SK-N-SH (cell line): ENCODE data around the gene SETBP1. TPM values are rescaled to one million over a fixed set of nuclear protein-coding genes. Genes with fewer than 3 reads are reported as not detected.

ENCODE experiments used
- CTCF ChIA-PET: fragments of 300-600, 350-600 bp; formaldehyde crosslinking; extraction: SDS; loops from one replicate; lab custom pipeline; 2021; lab: Yijun Ruan, JAX
- POLR2A ChIA-PET: fragments of 350-600 bp; sonication (Branson Sonifier 250); formaldehyde crosslinking; extraction: SDS; loops from one replicate; lab custom pipeline; 2020; ENCODE audit warnings: antibody characterized with exemption, inconsistent platforms; lab: Yijun Ruan, JAX
- DNase-seq: peaks from one replicate; pipeline ENCODE4 v3.0.0; 2012
- H2AFZ ChIP-seq: fragments of 200-600 bp; sonication (generic); 2 replicates; pipeline ENCODE4 v1.8.1; 2016; ENCODE audit warnings: antibody characterized with exemption, mild to moderate bottlenecking, low read depth
- H3F3A ChIP-seq: fragments of 200-600 bp; sonication (generic); replicated peaks from 2 replicates; pipeline ENCODE3; 2016; ENCODE audit warnings: antibody characterized with exemption, mild to moderate bottlenecking; ENCODE audit not compliant: insufficient read depth
- H3K27ac ChIP-seq, 2 experiments: fragments of 200-500 bp in 1 of 2; fragments of 200-600 bp in 1 of 2; sonication (Bioruptor generic) in 1 of 2; sonication (generic), shearing (Covaris generic) in 1 of 2; 2 replicates each; pipeline versions ENCODE4 v1.5.1 to v1.6.1; 2014 to 2016; ENCODE audit warnings: low read depth in 2 of 2, inconsistent platforms in 1 of 2, low read length in 1 of 2, mild to moderate bottlenecking in 1 of 2, mixed read lengths in 1 of 2
- H3K27me3 ChIP-seq: fragments of 200-600 bp; sonication (generic), shearing (Covaris generic); 2 replicates; pipeline ENCODE4 v1.6.1; 2016; ENCODE audit warnings: mixed run types; ENCODE audit not compliant: insufficient read depth
- H3K36me3 ChIP-seq, 2 experiments: fragments of 200-500 bp in 1 of 2; fragments of 200-600 bp in 1 of 2; sonication (Bioruptor generic) in 1 of 2; sonication (generic) in 1 of 2; replicated peaks in 1 of 2; 2 replicates each; pipeline versions ENCODE3 to v1.5.1; 2014 to 2016; ENCODE audit warnings: low read length in 1 of 2, mild to moderate bottlenecking in 1 of 2; ENCODE audit not compliant: insufficient read depth in 2 of 2, control insufficient read depth in 1 of 2
- H3K4me1 ChIP-seq, 2 experiments: fragments of 200-500 bp in 1 of 2; fragments of 200-600 bp in 1 of 2; sonication (Bioruptor generic) in 1 of 2; sonication (generic), shearing (Covaris generic) in 1 of 2; 2 replicates each; pipeline versions ENCODE4 v1.5.1 to v1.6.1; 2014 to 2016; ENCODE audit warnings: low read depth in 1 of 2, low read length in 1 of 2, mixed run types in 1 of 2; ENCODE audit not compliant: insufficient read depth in 2 of 2, control insufficient read depth in 1 of 2
- H3K4me2 ChIP-seq: fragments of 200-600 bp; sonication (generic), shearing (Covaris generic); 2 replicates; pipeline ENCODE4 v1.6.1; 2017; ENCODE audit warnings: mixed run types
- H3K4me3 ChIP-seq, 2 experiments: fragments of 200-500 bp in 1 of 2; fragments of 200-600 bp in 1 of 2; sonication (Bioruptor generic) in 1 of 2; sonication (generic), shearing (Covaris generic) in 1 of 2; 2 replicates each; pipeline versions ENCODE4 v1.5.1 to v1.8.1; 2014 to 2016; ENCODE audit warnings: low read depth in 2 of 2, inconsistent platforms in 1 of 2, low read length in 1 of 2, mild to moderate bottlenecking in 1 of 2, mixed read lengths in 1 of 2, moderate library complexity in 1 of 2
- H3K79me2 ChIP-seq: fragments of 200-600 bp; sonication (generic); 2 replicates; pipeline ENCODE4 v1.8.1; 2017; ENCODE audit warnings: mild to moderate bottlenecking; ENCODE audit not compliant: insufficient read depth
- H3K9ac ChIP-seq: fragments of 200-600 bp; sonication (generic); 2 replicates; pipeline ENCODE4 v1.6.1; 2017; ENCODE audit warnings: mixed run types
- H3K9me2 ChIP-seq: fragments of 200-600 bp; sonication (generic); 2 replicates; pipeline ENCODE4 v1.6.1; 2017; ENCODE audit warnings: mixed run types
- H3K9me3 ChIP-seq: fragments of 200-600 bp; sonication (generic); 2 replicates; pipeline ENCODE4 v1.6.1; 2017; ENCODE audit warnings: mixed run types, mild to moderate bottlenecking, moderate library complexity
- H4K20me1 ChIP-seq: fragments of 200-600 bp; sonication (generic); 2 replicates; pipeline ENCODE4 v1.6.1; 2017; ENCODE audit warnings: mild to moderate bottlenecking, mixed run types; ENCODE audit not compliant: insufficient read depth
- CHD2 ChIP-seq: fragments of 150-350 bp; IDR thresholded peaks from 2 replicates; pipeline ENCODE4 v1.6.1; 2018; ENCODE audit warnings: low read length; ENCODE audit not compliant: partially characterized antibody
- CTCF ChIP-seq: fragments of 200-600 bp; sonication (generic); IDR thresholded peaks from 2 replicates; pipeline ENCODE4 v1.6.1; 2017; ENCODE audit warnings: antibody characterized with exemption, mild to moderate bottlenecking, moderate library complexity
- EZH2phosphoT487 ChIP-seq: fragments of 200-600 bp; sonication (generic); IDR thresholded peaks from 2 replicates; pipeline ENCODE4 v1.6.1; 2017; ENCODE audit warnings: low read depth, mixed run types, mild to moderate bottlenecking, antibody characterized with exemption, moderate library complexity, borderline replicate concordance
- FOSL2 ChIP-seq: IDR thresholded peaks from 2 replicates; pipeline ENCODE4 v1.4.0; 2012; ENCODE audit warnings: low read depth, mild to moderate bottlenecking, moderate library complexity, borderline replicate concordance
- JUND ChIP-seq: IDR thresholded peaks from 2 replicates; pipeline ENCODE4 v1.4.0; 2012
- NFIC ChIP-seq: IDR thresholded peaks from 2 replicates; pipeline ENCODE4 v1.4.0; 2012; ENCODE audit warnings: borderline replicate concordance
- RAD21 ChIP-seq: IDR thresholded peaks from 2 replicates; pipeline ENCODE4 v1.6.1; 2012; ENCODE audit warnings: mild to moderate bottlenecking, low read length
- RFX5 ChIP-seq: IDR thresholded peaks from 2 replicates; pipeline ENCODE4 v1.6.1; 2012; ENCODE audit warnings: mild to moderate bottlenecking, improper control_type of control experiment, low read length
- SMC3 ChIP-seq: IDR thresholded peaks from 2 replicates; pipeline ENCODE4 v1.6.1; 2012; ENCODE audit warnings: low read depth, low read length, improper control_type of control experiment
- TCF12 ChIP-seq: IDR thresholded peaks from 2 replicates; pipeline ENCODE4 v1.4.0; 2012
- USF2 ChIP-seq: fragments of 150-350 bp; IDR thresholded peaks from 2 replicates; pipeline ENCODE4 v1.6.1; 2017; ENCODE audit warnings: antibody characterized with exemption, low read length, low read depth, borderline replicate concordance
- WGBS: methylation state at CpG from one replicate; pipeline ENCODE4 v1.1.6; 2017; ENCODE audit warnings: low lambda C conversion rate; 5-methylcytosine and 5-hydroxymethylcytosine counted together
- polyA plus RNA-seq, 3 experiments: library from polyadenylated mRNA; depleted of rRNA; stranded (reverse); fragments of >200 nt; gene quantifications; 2 replicates each; pipeline ENCODE4 v1.2.3, GENCODE V29; 2012

SETBP1 gene
- polyA plus RNA-seq, 1 of the 3 experiments (the other 2 are of a cell fraction) = 3.0 TPM

DNA sequence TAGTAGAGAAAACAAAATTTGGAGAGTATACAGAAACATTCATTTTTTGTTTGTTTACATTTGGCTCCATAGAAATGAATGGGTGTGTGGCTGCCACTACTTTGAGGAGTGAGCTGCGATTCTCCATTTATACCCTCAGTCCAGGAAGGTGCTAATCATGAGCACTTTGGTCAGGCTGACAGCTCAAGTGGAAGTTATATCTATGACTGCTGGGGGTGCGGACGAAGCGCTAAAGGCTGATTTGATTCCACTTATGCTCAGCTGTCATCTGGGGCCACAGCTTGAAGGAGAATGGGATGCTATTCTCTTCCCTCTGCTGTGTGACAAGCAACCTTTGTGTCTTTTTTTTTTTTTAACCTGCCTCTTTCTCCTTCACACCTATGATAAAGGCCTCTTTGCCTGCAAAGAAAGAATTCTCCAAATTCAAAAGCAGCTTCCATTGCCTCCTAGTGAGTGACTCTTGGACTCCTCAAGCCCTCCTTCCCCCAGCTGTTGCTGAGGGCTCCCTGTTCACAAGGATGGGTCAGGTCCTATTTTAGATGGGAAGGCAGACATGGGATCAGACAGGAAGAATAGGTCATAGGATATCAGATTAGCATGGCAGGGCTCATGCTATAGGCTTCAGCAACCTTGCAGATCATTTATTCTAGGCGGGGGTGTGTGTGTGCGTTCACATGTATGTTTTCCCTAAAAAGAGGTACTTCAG is 201.6 kb downstream of the SETBP1 start:
- POLR2A ChIA-PET = no interaction called here
- peaks cover 0 to 6% of the 10 kb centered on the region in 2 experiments; a peak in 2 of 4 replicates for H3K4me1 ChIP-seq
- no peaks in the 10 kb centered on the region for H3K9me2 ChIP-seq
- H4K20me1 ChIP-seq = no peaks in the 10 kb centered on the region
- H3K36me3 ChIP-seq = no peaks in the 10 kb centered on the region
- no peak overlapping the region for H3K4me3 ChIP-seq
- WGBS = 96% methylated on average over 6 of the region's 6 CpGs
- H3F3A ChIP-seq = no peaks in the 10 kb centered on the region
- no peak for TF ChIP-seq NFIC
- TF ChIP-seq RFX5 = no peak
- TF ChIP-seq CHD2 = no peak
- TF ChIP-seq USF2 = no peak
- no peak for TF ChIP-seq EZH2phosphoT487
- TF ChIP-seq FOSL2 = no peak
- no peak for TF ChIP-seq RAD21
- TF ChIP-seq JUND = no peak
- no peaks in the 10 kb centered on the region for H3K27me3 ChIP-seq
- no peak overlapping the region for H3K9ac ChIP-seq
- no peaks in the 10 kb centered on the region for H3K79me2 ChIP-seq
- no peak overlapping the region for H2AFZ ChIP-seq
- CTCF ChIA-PET = interaction anchor here (1.2 kb wide), 1 partner anchor 502 kb away, joined by 3 read pairs; no protein-coding TSS in a partner anchor
- no peaks in the 10 kb centered on the region; the same call in 1 of the 2 replicates for H3K9me3 ChIP-seq
- no peak overlapping the region for H3K27ac ChIP-seq
- no peak for DNase-seq
- no peak overlapping the region for H3K4me2 ChIP-seq

DNA sequence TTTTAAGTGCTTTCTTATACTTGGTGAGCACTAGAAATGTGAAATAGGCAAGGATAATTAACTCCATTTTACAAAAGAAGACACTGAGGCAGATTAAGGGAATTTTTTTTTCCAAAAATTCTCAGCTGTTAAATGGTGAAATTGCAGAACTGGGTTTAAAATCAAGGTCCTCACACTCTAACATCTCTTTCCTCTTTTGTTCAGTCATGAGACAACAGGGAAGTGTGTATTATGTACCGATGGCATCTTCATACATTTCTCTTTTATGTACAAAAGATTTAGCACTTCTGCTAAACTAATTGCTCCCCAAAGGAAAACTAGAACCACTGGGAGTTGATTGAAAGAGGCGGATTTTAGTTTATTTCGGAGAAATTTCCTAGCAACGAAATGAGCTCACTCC is 203.0 kb downstream of the SETBP1 start:
- 92% methylated on average over 4 of the region's 4 CpGs for WGBS
- H3K27ac ChIP-seq = no peak overlapping the region
- H3K9ac ChIP-seq = no peak overlapping the region
- ChIA-PET CTCF (no interaction called here), POLR2A (no interaction called here)
- TF ChIP-seq SMC3 (no peak), CTCF (no peak), NFIC (no peak), TCF12 (no peak), CHD2 (no peak), JUND (no peak)
- no peaks in the 10 kb centered on the region for H3K27me3 ChIP-seq
- H3K36me3 ChIP-seq = no peaks in the 10 kb centered on the region
- H4K20me1 ChIP-seq = no peaks in the 10 kb centered on the region
- H3K4me1 ChIP-seq = peaks cover 0 to 6% of the 10 kb centered on the region in 2 experiments; a peak in 2 of 4 replicates
- no peaks in the 10 kb centered on the region for H3K9me2 ChIP-seq
- no peaks in the 10 kb centered on the region for H3K79me2 ChIP-seq
- H3K9me3 ChIP-seq = no peaks in the 10 kb centered on the region; the same call in 1 of the 2 replicates
- no peaks in the 10 kb centered on the region for H3F3A ChIP-seq
- H3K4me2 ChIP-seq = no peak overlapping the region
- no peak for DNase-seq
- H3K4me3 ChIP-seq = no peak overlapping the region
- H2AFZ ChIP-seq = no peak overlapping the region
